SK-N-SH treated with all-trans-retinoic acid at 6 μM for 48 hours (cell line): ENCODE measurements around the gene ASTN2.
A peak's percentile ranks its signal among the peaks of the same experiment; 100 is the strongest.

Source experiments
- ATAC-seq: fragments of 200-7000 bp; cut with Tn5 transposase; 3 replicates; pipeline ENCODE4 v1.9.1; 2020; ENCODE audit warnings: mild to moderate bottlenecking, moderate library complexity
- BACH2 ChIP-seq: fragments of 250-450 bp; sonication (Bioruptor Pico); IDR thresholded peaks from 2 replicates; pipeline ENCODE4 v1.9.0; 2021; ENCODE audit warnings: mild to moderate bottlenecking, borderline replicate concordance
- CSDC2 ChIP-seq: fragments of 250-450 bp; sonication (Bioruptor Pico); IDR thresholded peaks from 2 replicates; pipeline ENCODE4 v1.5.0; 2020; ENCODE audit warnings: mild to moderate bottlenecking, moderate library complexity
- ESRRG ChIP-seq: fragments of 250-450 bp; sonication (Bioruptor Pico); IDR thresholded peaks from 2 replicates; pipeline ENCODE4 v1.6.1; 2021; ENCODE audit warnings: mild to moderate bottlenecking
- GLIS3 ChIP-seq: fragments of 250-450 bp; sonication (Bioruptor Pico); IDR thresholded peaks from 2 replicates; pipeline ENCODE4 v1.5.0; 2020; ENCODE audit warnings: mild to moderate bottlenecking, moderate library complexity
- ISL1 ChIP-seq: fragments of 250-450 bp; sonication (Bioruptor Pico); IDR thresholded peaks from 2 replicates; pipeline ENCODE4 v2.1.2; 2022; ENCODE audit warnings: mild to moderate bottlenecking, moderate library complexity
- OSR1 ChIP-seq: fragments of 250-450 bp; sonication (Bioruptor Pico); IDR thresholded peaks from 2 replicates; pipeline ENCODE4 v1.8.0; 2022; ENCODE audit warnings: moderate library complexity, mild to moderate bottlenecking, inconsistent platforms
- PPARA ChIP-seq: fragments of 250-450 bp; sonication (Bioruptor Pico); IDR thresholded peaks from 2 replicates; pipeline ENCODE4 v1.5.0; 2020; ENCODE audit warnings: mild to moderate bottlenecking, borderline replicate concordance
- RARB ChIP-seq: fragments of 250-450 bp; sonication (Bioruptor Pico); IDR thresholded peaks from 2 replicates; pipeline ENCODE4 v1.8.0; 2021; ENCODE audit warnings: mild to moderate bottlenecking, moderate library complexity
- SNAI2 ChIP-seq: fragments of 250-450 bp; sonication (Bioruptor Pico); IDR thresholded peaks from 2 replicates; pipeline ENCODE4 v1.5.0; 2020; ENCODE audit warnings: mild to moderate bottlenecking, moderate library complexity
- TCF4 ChIP-seq: fragments of 250-450 bp; sonication (Bioruptor Pico); IDR thresholded peaks from 2 replicates; pipeline ENCODE4 v1.8.0; 2021; ENCODE audit warnings: mild to moderate bottlenecking, moderate library complexity, borderline replicate concordance
- TOX ChIP-seq: fragments of 250-450 bp; sonication (Bioruptor Pico); IDR thresholded peaks from 2 replicates; pipeline ENCODE4 v1.8.0; 2021; ENCODE audit warnings: mild to moderate bottlenecking, moderate library complexity, borderline replicate concordance
- ZC3H10 ChIP-seq: fragments of 250-450 bp; sonication (Bioruptor Pico); IDR thresholded peaks from 2 replicates; pipeline ENCODE4 v1.5.1; 2021; ENCODE audit warnings: mild to moderate bottlenecking, moderate library complexity
- ZFP3 ChIP-seq: fragments of 250-450 bp; sonication (Bioruptor Pico); IDR thresholded peaks from 2 replicates; pipeline ENCODE4 v1.5.0; 2020; ENCODE audit warnings: mild to moderate bottlenecking, moderate library complexity
- ZFP30 ChIP-seq: fragments of 450-650 bp; formaldehyde crosslinking; IDR thresholded peaks from 2 replicates; pipeline ENCODE4 v1.5.0; 2022; ENCODE audit warnings: mild to moderate bottlenecking, moderate library complexity
- ZNF565 ChIP-seq: fragments of 450-650 bp; formaldehyde crosslinking; conservative IDR thresholded peaks from 2 replicates; pipeline ENCODE4 v1.5.0; 2020; ENCODE audit warnings: low read depth, mild to moderate bottlenecking, moderate library complexity
- TF ChIP-seq, protein P1 (sequence below): fragments of 250-450 bp; sonication (Bioruptor Pico); IDR thresholded peaks from 2 replicates; pipeline ENCODE4 v1.5.1; 2020; ENCODE audit warnings: low read depth, mild to moderate bottlenecking, moderate library complexity
- TF ChIP-seq, protein P2 (sequence below): fragments of 250-450 bp; sonication (Bioruptor Pico); IDR thresholded peaks from 2 replicates; pipeline ENCODE4 v1.8.0; 2020; ENCODE audit warnings: mild to moderate bottlenecking, moderate library complexity, borderline replicate concordance
- TF ChIP-seq, protein P3 (sequence below): fragments of 250-450 bp; sonication (Bioruptor Pico); IDR thresholded peaks from 2 replicates; pipeline ENCODE4 v1.5.1; 2021; ENCODE audit warnings: mild to moderate bottlenecking, moderate library complexity
- TF ChIP-seq, protein P4 (sequence below): fragments of 250-450 bp; sonication (Bioruptor Pico); IDR thresholded peaks from 2 replicates; pipeline ENCODE4 v1.5.0; 2020; ENCODE audit warnings: mild to moderate bottlenecking, moderate library complexity

The ASTN2 gene

DNA sequence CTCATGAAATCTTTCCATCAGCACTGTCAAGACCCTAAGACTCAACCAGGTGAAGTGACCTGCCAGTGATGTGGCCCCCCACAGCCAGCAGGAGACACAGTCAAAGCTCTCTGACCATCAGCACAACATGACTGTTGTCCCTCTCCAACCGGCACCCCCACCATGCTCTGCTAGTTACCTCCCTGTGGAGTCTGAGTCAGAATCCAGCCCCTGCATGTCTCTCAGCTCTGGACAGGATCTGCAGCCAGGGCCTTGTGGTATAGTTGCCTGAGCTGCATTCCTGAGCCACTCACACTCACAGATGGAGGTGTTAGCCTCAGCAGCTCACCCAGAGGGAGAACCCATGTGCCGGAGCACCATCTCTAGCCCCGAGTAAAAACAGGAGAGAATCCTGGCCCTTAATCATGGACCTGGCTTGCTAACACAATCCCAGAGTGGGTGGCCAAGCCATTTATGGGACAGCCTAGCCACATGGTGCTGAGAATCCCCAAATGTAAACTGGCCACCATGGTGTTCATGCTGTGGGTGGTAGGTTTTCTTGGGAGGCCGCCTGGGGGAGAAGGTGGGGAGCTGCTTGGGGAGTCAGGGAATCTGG, 1023.5 kb downstream of the ASTN2 start:
- TF ChIP-seq, protein P1, sequence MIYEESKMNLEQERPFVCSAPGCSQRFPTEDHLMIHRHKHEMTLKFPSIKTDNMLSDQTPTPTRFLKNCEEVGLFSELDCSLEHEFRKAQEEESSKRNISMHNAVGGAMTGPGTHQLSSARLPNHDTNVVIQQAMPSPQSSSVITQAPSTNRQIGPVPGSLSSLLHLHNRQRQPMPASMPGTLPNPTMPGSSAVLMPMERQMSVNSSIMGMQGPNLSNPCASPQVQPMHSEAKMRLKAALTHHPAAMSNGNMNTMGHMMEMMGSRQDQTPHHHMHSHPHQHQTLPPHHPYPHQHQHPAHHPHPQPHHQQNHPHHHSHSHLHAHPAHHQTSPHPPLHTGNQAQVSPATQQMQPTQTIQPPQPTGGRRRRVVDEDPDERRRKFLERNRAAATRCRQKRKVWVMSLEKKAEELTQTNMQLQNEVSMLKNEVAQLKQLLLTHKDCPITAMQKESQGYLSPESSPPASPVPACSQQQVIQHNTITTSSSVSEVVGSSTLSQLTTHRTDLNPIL (CRISPR knock-in tag) = no peak
- TF ChIP-seq ZFP3 (CRISPR knock-in tag) (no peak), BACH2 (CRISPR knock-in tag) (no peak), ESRRG (no peak), TCF4 (no peak), ZC3H10 (CRISPR knock-in tag) (no peak), GLIS3 (CRISPR knock-in tag) (no peak), CSDC2 (CRISPR knock-in tag) (no peak), ZNF565 (no peak), OSR1 (CRISPR knock-in tag) (no peak), TOX (no peak), PPARA (CRISPR knock-in tag) (no peak)
- TF ChIP-seq, protein P2, sequence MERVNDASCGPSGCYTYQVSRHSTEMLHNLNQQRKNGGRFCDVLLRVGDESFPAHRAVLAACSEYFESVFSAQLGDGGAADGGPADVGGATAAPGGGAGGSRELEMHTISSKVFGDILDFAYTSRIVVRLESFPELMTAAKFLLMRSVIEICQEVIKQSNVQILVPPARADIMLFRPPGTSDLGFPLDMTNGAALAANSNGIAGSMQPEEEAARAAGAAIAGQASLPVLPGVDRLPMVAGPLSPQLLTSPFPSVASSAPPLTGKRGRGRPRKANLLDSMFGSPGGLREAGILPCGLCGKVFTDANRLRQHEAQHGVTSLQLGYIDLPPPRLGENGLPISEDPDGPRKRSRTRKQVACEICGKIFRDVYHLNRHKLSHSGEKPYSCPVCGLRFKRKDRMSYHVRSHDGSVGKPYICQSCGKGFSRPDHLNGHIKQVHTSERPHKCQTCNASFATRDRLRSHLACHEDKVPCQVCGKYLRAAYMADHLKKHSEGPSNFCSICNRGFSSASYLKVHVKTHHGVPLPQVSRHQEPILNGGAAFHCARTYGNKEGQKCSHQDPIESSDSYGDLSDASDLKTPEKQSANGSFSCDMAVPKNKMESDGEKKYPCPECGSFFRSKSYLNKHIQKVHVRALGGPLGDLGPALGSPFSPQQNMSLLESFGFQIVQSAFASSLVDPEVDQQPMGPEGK = no peak
- peak; percentile 79 for ATAC-seq

DNA sequence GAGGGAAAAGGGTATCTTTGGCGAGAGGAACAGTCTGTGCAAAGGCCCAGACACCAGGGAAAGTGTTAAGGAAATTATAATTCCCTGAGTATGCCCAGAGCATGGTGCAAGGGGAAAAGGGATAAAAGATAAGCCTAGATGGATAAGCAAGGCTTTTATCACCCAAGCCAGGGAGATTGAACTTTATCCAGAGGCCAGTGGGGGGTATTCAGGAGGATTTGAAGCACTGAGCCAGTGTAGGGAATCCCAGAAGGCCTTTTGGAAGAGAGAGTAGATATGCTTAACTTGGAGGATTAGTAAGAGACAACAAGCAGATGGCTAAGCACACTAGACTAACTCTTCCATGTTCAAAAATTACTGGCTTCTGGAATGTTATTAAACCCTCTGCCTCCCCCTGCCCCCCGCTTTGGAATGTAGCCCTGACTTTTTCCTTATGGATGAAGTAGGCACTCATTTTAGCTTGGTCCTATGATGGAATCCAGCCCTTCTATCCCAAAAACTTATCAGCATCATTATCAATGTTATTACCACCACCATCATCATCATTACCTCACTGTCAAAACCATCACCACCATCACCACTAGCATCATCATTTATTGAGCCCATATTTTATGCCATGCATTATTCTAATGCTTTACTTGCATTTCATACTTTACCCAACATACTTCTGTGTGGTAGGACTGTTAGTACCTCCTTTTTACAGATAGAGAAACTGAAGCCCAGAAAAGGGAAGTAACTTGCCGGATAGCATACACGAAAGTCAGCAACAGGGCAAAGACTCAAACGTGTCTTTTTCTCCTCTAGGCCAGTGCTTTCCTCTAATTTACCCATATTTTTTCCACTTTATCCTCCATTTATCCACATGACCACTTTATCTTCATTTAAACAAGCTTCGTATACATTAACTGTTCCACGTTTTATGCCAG, 1024.3 kb downstream of the ASTN2 start:
- no peak; the same call in 2 of the 3 replicates for ATAC-seq

More for the DNA sequence above, 1024.3 kb downstream of the ASTN2 start:
- TF ChIP-seq CSDC2 (CRISPR knock-in tag) (no peak), ISL1 (no peak), TOX (no peak), RARB (CRISPR knock-in tag) (no peak), ESRRG (no peak), ZFP30 (CRISPR knock-in tag) (no peak), ZFP3 (CRISPR knock-in tag) (no peak), PPARA (CRISPR knock-in tag) (no peak), SNAI2 (no peak)
- TF ChIP-seq, protein P3, sequence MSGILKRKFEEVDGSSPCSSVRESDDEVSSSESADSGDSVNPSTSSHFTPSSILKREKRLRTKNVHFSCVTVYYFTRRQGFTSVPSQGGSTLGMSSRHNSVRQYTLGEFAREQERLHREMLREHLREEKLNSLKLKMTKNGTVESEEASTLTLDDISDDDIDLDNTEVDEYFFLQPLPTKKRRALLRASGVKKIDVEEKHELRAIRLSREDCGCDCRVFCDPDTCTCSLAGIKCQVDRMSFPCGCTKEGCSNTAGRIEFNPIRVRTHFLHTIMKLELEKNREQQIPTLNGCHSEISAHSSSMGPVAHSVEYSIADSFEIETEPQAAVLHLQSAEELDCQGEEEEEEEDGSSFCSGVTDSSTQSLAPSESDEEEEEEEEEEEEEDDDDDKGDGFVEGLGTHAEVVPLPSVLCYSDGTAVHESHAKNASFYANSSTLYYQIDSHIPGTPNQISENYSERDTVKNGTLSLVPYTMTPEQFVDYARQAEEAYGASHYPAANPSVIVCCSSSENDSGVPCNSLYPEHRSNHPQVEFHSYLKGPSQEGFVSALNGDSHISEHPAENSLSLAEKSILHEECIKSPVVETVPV (CRISPR knock-in tag) = no peak
- TF ChIP-seq, protein P4, sequence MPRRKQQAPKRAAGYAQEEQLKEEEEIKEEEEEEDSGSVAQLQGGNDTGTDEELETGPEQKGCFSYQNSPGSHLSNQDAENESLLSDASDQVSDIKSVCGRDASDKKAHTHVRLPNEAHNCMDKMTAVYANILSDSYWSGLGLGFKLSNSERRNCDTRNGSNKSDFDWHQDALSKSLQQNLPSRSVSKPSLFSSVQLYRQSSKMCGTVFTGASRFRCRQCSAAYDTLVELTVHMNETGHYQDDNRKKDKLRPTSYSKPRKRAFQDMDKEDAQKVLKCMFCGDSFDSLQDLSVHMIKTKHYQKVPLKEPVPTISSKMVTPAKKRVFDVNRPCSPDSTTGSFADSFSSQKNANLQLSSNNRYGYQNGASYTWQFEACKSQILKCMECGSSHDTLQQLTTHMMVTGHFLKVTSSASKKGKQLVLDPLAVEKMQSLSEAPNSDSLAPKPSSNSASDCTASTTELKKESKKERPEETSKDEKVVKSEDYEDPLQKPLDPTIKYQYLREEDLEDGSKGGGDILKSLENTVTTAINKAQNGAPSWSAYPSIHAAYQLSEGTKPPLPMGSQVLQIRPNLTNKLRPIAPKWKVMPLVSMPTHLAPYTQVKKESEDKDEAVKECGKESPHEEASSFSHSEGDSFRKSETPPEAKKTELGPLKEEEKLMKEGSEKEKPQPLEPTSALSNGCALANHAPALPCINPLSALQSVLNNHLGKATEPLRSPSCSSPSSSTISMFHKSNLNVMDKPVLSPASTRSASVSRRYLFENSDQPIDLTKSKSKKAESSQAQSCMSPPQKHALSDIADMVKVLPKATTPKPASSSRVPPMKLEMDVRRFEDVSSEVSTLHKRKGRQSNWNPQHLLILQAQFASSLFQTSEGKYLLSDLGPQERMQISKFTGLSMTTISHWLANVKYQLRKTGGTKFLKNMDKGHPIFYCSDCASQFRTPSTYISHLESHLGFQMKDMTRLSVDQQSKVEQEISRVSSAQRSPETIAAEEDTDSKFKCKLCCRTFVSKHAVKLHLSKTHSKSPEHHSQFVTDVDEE = no peak
- TF ChIP-seq, protein P2 = no peak
- TF ChIP-seq, protein P1 (CRISPR knock-in tag) = no peak
